GM18519 (cell line): ENCODE results near the gene TBC1D22B.
"Not testable (repeated sequence)": the region's sequence is repeated elsewhere in the genome, so short reads cannot be mapped to it uniquely, and the experiment has no call there.

Source experiments
- ATAC-seq: cut with Tn5 transposase; IDR thresholded peaks from one replicate; pipeline ENCODE4 v1.9.1; 2021; ENCODE audit warnings: mild to moderate bottlenecking, moderate library complexity; ENCODE audit not compliant: unreplicated experiment, low FRiP score

TBC1D22B gene

DNA sequence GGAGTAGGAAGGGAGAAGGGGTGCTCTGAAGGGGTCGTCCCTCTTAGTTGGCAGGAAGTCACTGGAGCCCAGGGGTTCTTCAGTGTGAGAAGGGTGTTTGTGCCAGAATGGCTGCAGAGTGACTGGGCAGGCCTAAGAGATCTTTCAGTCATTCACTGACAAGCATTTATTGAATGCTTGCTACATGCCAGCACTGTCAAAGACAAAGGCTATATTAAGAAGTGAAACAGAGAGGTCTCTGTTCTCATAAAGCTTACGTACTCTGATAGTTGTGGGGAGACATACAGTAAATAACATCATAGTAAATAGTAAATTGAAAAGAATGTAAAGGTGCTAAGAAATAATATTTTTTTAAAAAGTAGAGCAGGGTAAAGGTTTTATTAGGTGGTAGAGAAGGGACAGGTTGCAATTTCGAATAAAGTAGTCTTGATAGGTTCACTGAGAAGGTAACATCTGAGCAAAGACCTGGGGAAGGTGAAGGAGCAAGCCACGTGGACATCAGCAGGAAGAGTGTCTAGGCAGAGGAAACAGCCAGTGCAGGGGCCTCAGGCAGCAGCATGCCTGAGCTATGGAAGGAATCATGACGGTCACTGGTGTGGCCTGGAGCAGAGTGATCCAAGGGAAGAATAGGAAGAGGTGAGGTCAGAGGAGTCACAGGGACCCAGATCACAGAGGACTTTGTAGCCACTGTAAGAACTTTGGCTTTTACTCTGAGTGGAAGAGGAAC, 59.9 kb downstream of the TBC1D22B start:
- ATAC-seq: no peak

DNA sequence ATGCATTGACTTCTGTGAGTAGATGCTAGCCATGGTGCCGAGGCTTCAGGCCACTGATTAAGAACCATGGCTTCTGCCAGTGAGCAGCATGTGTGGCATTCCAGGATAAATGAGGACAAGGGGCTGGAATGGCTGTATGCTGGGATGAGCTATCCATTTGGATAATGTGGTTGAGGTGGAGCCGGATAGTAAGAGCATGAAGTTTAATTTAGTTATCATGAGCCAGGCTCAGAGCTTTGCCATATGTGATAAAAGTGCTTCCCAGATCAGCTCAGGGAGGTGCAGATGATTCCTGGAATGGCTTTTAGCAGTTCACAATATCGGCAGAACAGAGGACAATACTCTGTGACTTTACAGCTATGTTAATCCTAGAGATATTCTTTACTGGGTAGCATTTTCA, 61.6 kb downstream of the TBC1D22B start:
- no peak for ATAC-seq

DNA sequence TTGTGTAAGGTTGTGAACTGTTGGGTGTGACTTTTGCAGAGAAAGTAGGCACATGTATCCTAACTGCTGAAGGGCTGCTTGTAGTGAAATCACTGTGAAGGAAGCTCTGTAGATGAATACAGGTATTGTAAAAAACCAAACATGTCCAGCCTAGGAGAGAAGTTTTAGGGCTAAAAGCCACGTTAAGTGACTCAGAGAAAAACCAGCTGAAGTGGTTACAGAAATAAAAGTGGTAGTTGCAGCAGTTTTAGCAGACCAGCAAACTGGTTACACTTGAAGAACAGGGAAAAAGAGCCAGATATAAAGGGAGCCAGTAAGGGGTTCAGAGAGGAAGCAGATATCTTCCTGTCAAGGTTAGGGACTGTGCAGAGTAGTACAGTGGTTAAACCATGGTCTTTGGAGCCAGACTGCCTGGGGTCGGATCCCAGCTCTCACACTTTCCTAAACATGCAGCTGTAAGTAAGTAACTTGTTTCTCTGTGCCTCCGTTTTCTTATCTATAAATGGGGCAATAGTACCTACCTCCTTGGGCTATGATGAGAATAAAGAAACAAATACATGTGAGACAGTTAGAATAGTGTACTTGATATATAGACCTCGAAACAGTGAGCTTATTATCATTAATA, 62.4 kb downstream of the TBC1D22B start:
- ATAC-seq: no peak

DNA sequence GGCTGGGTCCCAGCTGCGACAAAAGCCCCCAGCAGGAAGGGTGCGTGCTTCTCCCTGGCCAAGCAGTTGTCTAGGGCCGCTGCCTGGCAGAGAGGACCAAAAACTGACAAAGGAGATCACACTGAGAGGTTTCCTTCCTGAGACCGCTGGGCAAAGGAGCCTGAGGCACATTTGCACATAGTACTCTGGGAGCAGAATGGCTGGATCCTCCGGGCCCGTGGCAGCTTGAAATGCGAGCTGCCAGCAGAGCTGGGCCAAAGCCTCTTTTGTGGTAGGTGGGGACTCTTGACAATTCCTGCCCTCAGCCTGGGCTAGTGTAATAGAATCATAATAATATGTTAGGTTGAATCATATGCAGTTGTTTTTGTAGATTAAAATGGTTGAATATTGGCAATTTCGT, 63.1 kb downstream of the TBC1D22B start:
- no peak for ATAC-seq

DNA sequence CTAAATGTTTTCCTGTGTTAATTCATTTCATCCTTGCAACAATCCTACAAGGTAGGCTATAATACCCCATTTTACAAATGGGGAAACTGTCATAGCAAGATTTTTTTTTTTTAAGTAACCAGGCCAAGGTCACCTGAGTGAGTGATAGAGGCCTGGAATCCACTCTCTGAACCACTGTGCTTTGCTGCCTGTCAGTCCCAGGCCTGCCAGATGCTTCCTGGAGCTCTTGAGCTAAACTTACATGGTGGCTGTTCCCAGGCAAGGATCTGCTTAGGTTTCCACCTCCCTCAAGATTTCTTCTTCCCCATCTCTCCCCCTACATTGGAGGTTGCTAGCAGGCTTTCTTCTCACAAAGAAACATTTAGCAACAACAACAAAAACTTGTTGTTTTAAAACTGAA, 63.5 kb downstream of the TBC1D22B start:
- no peak for ATAC-seq

DNA sequence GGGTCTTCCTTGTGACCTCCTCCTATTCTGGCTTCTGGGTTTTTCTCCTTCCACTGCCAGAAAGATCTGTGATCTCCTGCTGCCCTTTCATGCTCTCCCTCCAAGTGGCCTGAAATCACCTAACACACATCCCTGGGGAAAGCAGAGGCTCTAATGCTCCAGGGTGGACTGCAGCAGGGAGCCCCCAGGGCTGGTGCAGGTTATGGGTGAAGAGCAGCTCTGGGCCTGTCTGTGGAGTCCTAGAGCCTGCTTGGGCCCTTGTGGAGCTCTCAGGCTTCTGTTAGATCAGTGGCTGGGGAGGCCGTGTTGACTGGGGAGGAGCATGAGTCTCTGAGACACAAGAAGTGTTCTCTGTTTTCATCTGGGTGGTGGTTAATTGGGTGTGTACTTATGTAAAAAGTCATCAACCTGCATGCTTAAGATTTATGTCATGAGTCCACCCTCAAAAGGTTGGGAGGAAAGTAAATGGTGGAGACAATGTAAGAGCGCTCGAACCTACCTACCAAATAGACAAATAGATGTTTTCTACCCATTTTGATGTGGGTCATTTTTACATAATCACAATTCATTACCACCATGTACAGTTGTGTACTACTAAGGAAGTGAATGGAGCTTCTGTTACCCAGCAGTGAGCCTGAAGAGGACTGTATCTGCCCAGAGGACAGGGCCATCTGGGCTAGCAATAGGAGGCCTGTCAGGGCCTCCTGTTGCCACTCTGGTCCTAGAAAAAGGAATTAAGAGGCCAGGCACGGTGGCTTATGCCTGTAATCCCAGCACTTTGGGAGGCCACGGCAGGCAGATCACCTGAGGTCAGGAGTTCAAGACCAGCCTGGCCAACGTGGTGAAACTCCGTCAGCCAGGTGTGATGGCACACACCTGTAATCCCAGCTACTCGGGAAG, 64.2 kb downstream of the TBC1D22B start:
- ATAC-seq: no peak

DNA sequence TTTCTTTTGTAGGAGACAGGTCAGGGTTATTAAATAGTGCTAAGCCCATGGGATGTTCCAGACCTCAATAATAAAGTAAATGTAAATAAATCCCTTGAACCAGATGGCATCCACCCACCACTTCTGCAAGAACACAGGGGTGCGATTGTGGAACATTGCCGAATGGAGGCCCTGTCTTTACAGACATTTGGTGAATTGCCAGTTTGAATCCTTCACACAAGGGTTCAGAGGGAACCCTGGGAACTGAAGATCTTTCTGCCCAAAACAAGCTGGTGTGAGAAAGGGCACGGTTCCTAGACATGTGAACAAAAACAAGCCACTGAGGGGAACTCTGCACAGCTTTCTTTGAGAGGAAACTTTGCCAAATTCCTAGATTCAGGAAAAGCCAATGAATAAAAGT, 66.0 kb downstream of the TBC1D22B start:
- ATAC-seq: no peak

DNA sequence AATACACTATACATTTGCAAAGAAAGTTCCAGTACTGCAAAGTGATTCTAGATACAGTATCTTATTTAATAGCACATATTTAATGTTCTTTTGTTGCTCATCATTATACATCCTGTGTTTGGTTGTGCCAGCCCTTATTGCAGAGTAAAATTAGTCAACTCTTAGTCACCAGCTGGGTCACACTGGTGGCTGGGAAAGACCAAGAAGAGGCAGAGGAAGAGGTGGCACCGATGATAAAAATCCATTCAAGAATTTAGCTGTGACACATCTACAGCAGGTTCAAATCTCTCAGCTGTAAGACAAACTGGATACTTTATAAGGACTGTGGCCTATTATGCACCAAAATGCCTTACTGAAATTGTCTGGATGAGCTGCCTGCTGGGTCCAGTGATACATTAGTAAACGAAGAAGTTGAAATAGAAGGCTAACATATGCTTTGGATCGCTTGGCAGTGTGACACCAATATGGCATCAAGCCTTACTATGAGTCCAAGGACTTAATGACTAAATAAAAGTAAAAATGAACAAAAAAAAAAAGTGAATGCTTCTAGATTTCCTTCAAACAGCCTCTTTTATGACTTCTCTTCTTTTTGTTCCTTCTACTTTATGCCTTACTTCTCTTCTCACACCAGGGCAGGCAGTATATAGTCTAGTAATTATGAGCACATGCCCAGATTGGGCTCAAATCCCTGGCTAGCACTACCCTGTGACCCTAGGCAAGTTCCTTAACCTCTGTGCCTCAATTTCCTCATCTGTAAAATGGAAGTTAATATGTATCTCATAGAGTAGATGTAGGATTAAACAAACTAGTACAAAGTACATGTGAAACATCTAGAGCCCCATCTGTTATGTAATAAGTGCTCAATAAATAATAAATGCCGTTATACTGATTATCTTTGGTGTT, 66.8 kb downstream of the TBC1D22B start:
- no peak for ATAC-seq

DNA sequence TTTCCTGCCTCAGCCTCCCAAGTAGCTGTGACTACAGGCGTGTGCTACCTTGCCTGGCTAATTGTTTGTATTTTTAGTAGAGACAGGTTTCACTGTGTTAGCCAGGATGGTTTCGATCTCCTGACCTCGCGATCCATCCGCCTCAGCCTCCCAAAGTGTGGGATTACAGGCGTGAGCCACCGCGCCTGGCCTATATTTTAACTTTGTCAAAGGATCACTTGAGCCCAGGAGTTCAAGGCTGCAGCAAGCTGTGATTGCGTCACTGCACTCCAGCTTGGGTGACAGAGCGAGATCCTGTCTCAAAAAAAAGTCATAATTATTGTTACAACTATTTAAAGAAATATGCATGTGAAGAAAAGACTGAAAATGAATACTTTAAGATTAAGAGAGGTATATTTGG, 72.8 kb downstream of the TBC1D22B start:
- ATAC-seq: not testable (repeated sequence)

DNA sequence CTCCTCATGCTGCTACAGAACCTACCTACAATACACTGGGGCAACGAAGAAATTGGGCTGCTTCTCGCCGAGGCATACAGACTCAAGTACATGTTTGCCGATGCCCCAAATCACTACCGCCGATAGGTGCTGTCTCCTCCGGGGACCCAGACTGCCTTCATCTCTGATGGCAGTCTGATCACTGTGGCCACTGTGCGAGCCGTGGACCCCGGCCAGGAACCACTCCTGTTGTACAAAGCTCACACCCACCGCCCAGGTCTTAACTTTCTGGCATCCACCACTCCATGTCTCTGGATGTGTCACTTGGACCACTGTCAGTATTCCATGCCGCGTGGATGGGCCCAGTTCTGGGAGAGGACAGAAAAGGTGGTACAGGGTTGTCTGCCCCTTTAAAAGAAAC, 73.5 kb downstream of the TBC1D22B start:
- ATAC-seq: no peak

DNA sequence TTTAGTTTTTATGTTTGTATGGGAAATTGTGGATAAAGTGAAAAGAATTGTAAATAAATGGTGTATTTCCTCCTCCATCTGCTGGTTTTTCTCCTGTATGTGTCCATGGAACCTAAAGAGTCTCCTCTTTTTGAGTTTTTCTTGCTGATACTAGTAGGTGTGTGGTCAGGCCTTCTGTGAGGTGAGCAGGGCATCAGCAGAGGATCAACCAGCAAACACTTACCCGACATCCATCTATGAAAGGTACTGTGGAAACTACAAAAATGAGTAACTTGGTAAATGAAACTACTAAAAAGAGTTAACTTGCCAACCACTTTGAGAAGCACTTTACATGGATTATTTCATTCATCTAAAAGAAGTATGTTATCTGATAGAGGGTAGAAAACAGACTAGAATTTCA, 75.3 kb downstream of the TBC1D22B start:
- no peak for ATAC-seq

DNA sequence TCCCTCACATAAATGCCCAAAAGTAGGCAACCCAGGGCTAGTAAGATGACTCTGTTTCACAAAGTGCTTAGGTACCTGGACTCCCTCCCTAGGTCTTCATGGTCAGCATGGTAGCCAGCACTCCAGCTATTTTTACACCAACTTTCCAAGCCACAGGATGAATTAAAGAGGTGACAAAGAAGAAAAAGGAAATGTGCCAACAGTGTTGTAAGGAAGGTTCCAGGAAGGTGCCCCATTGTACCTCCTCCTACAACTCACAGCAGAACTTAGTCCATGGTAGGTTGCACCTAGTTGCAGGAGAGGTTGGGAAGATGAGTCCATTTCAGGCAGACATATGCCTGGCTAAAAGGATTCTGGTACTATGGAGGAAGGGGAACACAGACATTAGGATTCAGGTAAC, 76.5 kb downstream of the TBC1D22B start:
- no peak for ATAC-seq

DNA sequence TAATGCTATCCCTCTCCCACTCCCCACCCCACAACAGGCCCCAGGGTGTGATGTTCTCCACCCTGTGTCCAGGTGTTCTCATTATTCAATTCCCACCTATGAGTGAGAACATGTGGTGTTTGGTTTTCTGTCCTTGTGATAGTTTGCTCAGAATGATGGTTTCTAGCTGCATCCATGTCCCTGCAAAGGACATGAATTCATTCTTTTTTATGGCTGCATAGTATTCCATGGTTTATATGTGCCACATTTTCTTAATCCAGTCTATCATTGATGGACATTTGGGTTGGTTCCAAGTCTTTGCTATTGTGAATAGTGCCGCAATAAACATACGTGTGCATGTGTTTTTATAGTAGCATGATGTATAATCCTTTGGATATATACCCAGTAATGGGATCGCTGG, 80.7 kb downstream of the TBC1D22B start:
- not testable (repeated sequence) for ATAC-seq

DNA sequence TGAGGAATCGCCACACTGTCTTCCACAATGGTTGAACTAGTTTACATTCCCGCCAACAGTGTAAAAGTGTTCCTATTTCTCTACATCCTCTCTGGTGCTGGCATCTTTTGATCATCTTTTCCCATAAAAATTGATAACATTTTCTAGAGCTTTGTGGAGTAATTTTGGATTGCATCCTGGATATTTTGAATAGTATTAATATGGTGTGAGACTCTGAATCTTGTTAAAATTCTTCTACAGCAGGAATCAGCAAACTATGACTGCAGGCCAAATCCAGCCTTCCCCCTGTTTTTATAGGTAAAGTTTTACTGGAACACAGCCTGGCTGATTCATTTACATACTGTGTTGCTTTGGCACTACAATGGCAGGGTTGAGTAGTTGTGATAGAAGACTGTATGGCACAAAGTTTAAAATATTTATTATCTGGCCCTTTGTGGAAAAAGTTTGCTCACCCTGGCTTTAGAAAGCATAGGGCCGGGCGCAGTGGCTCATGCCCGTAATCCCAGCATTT, 81.2 kb downstream of the TBC1D22B start:
- ATAC-seq: no peak

DNA sequence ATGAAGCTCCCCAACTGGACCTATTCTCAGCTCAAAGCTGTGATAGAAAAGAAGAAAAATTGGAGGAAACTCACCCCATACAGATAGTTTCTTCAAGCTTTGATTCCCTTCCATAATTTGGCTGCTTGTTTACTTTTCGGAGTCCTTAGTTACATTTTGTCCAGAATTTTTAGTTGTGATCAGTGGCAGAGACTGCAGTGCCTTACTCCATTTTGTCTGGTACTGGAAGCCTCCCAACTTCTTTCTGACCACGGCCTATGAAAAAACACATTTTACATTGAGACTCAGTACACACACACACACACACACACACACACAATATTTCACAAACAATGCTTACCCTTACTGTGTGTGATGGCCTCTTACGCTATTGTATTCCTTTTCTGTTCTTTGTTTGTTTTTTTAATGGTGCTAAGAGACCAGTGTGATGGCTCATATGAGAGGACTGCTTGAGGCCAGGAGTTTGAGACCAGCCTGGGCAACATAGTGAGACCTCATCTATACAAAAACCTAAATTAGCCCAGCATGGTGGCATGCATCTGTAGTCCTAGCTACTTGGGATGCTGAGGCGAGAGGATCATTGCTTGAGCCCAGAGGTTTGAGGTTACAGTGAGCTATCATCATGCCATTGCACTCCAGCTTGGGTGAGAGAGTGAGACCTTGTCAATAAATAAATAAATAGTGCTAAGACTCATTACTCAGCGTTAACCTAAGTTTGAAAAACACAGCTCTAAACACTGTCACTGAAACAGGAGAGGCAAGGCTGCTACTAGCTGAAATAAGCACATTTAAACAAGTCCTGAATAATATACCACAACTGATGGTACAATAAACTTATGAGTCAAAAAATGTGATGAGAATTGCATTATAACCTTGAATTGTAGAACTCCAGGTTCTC, 82.4 kb downstream of the TBC1D22B start:
- no peak for ATAC-seq

DNA sequence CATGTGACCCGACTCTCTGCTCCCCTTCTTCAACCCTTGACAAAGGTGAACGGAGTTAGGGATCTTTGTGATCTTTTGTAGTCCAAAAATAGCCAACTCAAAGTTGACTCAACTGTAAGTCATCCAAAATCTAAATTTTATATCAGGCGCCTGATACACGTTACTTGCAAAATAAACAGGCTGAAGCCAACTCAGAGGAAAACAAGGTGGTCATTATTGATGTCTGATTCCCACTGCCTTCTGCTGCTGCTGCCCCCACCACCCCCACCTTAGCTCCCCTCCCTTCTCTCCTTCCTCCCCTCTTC, 83.0 kb downstream of the TBC1D22B start:
- no peak for ATAC-seq

DNA sequence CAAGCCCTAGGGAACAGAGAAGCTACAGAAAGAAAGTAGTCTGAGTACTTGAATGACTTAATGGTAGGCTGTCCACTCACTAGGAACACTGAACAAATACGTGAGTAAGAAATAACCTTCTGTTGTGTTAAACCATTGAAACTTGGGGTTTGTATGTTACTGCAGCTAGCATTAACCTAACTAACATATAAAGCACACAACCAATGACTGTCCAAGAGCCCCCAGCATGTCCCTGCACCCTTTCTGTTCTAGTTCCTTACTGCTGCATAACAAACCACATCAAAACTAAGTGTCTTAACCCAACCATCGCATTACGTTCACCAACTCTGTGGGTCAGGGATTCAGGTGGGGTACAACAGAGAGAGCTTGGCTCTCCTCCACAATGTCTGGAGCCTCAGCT, 85.7 kb downstream of the TBC1D22B start:
- ATAC-seq: no peak

DNA sequence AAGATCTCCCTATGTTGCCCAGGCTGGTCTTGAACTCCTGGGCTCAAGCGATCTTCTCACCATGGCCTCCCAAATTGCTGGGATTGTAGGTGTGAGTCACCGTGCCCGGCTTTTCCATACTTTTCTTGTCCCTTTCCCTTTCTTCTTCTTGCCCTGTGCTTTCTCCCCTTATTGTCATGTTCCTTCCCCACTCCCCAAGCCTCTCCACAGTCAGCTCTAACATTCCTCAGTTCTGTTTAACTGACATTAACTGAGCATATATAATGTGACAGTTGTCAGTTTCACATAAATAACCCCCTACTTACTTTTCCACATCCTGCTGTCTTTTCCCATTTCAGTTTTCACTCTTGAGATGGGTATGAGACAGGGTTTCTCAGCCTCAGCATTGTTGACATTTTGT, 86.7 kb downstream of the TBC1D22B start:
- ATAC-seq: no peak

DNA sequence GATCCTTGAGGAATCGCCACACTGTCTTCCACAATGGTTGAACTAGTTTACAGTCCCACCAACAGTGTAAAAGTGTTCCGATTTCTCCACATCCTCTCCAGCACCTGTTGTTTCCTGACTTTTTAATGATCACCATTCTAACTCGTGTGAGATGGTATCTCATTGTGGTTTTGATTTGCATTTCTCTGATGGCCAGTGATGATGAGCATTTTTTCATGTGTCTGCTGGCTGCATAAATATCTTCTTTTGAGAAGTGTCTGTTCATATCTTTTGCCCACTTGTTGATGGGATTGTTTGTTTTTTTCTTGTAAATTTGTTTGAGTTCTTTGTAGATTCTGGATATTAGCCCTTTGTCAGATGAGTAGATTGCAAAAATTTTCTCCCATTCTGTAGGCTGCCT, 88.2 kb downstream of the TBC1D22B start:
- not testable (repeated sequence) for ATAC-seq
